ENCODE data around the gene NR3C1.

DNA sequence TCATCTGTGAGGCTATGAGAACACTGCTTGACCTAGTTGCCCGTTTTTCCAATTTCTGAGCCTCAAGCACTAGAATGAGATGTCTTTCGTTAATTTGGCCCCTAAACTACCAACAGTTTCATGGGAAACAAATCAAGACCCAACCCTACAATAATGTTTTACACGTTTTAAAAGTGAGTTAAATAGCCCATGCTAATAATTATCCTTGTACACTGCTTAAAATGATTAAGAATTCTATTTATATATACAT lies 2.3 kb upstream of the NR3C1 start:
- TF ChIP-seq MTF1 (CRISPR knock-in tag; IDR thresholded peaks at IDR 0.05) = no peak
- no peak for TF ChIP-seq SOX5 (CRISPR knock-in tag; IDR thresholded peaks at IDR 0.05; ENCODE audit: borderline replicate concordance)
- TF ChIP-seq MXI1 (IDR thresholded peaks at IDR 0.05; ENCODE audit: borderline replicate concordance, low read depth, low read length) = no peak
- no peak for TF ChIP-seq TAF1 (CRISPR knock-in tag; IDR thresholded peaks at IDR 0.05)
- no peak for TF ChIP-seq RELA (CRISPR knock-in tag; IDR thresholded peaks at IDR 0.05)
- no peak for TF ChIP-seq NFYB (CRISPR knock-in tag; IDR thresholded peaks at IDR 0.05)
- TF ChIP-seq, protein P1, sequence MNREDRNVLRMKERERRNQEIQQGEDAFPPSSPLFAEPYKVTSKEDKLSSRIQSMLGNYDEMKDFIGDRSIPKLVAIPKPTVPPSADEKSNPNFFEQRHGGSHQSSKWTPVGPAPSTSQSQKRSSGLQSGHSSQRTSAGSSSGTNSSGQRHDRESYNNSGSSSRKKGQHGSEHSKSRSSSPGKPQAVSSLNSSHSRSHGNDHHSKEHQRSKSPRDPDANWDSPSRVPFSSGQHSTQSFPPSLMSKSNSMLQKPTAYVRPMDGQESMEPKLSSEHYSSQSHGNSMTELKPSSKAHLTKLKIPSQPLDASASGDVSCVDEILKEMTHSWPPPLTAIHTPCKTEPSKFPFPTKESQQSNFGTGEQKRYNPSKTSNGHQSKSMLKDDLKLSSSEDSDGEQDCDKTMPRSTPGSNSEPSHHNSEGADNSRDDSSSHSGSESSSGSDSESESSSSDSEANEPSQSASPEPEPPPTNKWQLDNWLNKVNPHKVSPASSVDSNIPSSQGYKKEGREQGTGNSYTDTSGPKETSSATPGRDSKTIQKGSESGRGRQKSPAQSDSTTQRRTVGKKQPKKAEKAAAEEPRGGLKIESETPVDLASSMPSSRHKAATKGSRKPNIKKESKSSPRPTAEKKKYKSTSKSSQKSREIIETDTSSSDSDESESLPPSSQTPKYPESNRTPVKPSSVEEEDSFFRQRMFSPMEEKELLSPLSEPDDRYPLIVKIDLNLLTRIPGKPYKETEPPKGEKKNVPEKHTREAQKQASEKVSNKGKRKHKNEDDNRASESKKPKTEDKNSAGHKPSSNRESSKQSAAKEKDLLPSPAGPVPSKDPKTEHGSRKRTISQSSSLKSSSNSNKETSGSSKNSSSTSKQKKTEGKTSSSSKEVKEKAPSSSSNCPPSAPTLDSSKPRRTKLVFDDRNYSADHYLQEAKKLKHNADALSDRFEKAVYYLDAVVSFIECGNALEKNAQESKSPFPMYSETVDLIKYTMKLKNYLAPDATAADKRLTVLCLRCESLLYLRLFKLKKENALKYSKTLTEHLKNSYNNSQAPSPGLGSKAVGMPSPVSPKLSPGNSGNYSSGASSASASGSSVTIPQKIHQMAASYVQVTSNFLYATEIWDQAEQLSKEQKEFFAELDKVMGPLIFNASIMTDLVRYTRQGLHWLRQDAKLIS (CRISPR knock-in tag; IDR thresholded peaks at IDR 0.05) = no peak
- TF ChIP-seq RAD51 (IDR thresholded peaks at IDR 0.05; ENCODE audit: borderline replicate concordance) = no peak
- TF ChIP-seq SRSF9 (IDR thresholded peaks at IDR 0.05; ENCODE audit: borderline replicate concordance, insufficient read depth, low read depth, low read length, poor library complexity, severe bottlenecking) = no peak
- no peak for TF ChIP-seq RFXAP (CRISPR knock-in tag; IDR thresholded peaks at IDR 0.05; ENCODE audit: borderline replicate concordance)
- TF ChIP-seq, protein P2, sequence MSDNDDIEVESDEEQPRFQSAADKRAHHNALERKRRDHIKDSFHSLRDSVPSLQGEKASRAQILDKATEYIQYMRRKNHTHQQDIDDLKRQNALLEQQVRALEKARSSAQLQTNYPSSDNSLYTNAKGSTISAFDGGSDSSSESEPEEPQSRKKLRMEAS (IDR thresholded peaks at IDR 0.05) = no peak

Data from HepG2 (cell line).